HG02798 (cell line): ENCODE results near the gene NALCN.

Source experiments
- ATAC-seq: cut with Tn5 transposase; IDR thresholded peaks from one replicate; pipeline ENCODE4 v1.9.1; 2021; ENCODE audit warnings: mild to moderate bottlenecking; ENCODE audit not compliant: unreplicated experiment, poor library complexity

The NALCN gene

GRCh38 chr13:101144808-101145419 lies 271.4 kb downstream of the NALCN start:
- ATAC-seq: peak; percentile 76

- no peak for ATAC-seq
Observed at GRCh38 chr13:101140936-101141335, 275.4 kb downstream of the NALCN start.

- no peak for ATAC-seq
Observed at GRCh38 chr13:101140087-101140770, 276.1 kb downstream of the NALCN start.

GRCh38 chr13:101139081-101139480 lies 277.2 kb downstream of the NALCN start:
- no peak for ATAC-seq

GRCh38 chr13:101127741-101128353 lies 288.5 kb downstream of the NALCN start:
- peak; percentile 91 for ATAC-seq

GRCh38 chr13:101123028-101123427 lies 293.3 kb downstream of the NALCN start:
- ATAC-seq: no peak

GRCh38 chr13:101121608-101122007 lies 294.7 kb downstream of the NALCN start:
- ATAC-seq: no peak

- ATAC-seq: no peak
Observed at GRCh38 chr13:101120007-101120406, 296.3 kb downstream of the NALCN start.

- ATAC-seq: no peak
Observed at GRCh38 chr13:101116826-101117225, 299.5 kb downstream of the NALCN start.

- no peak for ATAC-seq
Observed at GRCh38 chr13:101116341-101116740, 300.0 kb downstream of the NALCN start.

GRCh38 chr13:101115762-101116171 lies 300.5 kb downstream of the NALCN start:
- no peak for ATAC-seq

- no peak for ATAC-seq
Observed at GRCh38 chr13:101111894-101112293, 304.4 kb downstream of the NALCN start.

GRCh38 chr13:101109005-101109404 lies 307.3 kb downstream of the NALCN start:
- no peak for ATAC-seq

- ATAC-seq: no peak
Observed at GRCh38 chr13:101098873-101099272, 317.4 kb downstream of the NALCN start.

- ATAC-seq: no peak
Observed at GRCh38 chr13:101092985-101093384, 323.3 kb downstream of the NALCN start.

GRCh38 chr13:101090287-101090686 lies 326.0 kb downstream of the NALCN start:
- no peak for ATAC-seq

GRCh38 chr13:101085551-101085950 lies 330.8 kb downstream of the NALCN start:
- no peak for ATAC-seq

GRCh38 chr13:101082441-101082840 lies 333.9 kb downstream of the NALCN start:
- no peak for ATAC-seq

GRCh38 chr13:101080616-101081015 lies 335.7 kb downstream of the NALCN start:
- ATAC-seq: no peak

GRCh38 chr13:101065329-101065728 lies 351.0 kb downstream of the NALCN start:
- no peak for ATAC-seq

- ATAC-seq: no peak
Observed at GRCh38 chr13:101059793-101060192, 356.5 kb downstream of the NALCN start.

GRCh38 chr13:101058841-101059240 lies 357.5 kb downstream of the NALCN start:
- ATAC-seq: no peak
